DOHH2 (cell line): Measurements from ENCODE around the gene FAM186B.

ENCODE experiments used
- EZH2phosphoT487 ChIP-seq: fragments of 200-600 bp; sonication (generic); IDR thresholded peaks from 2 replicates; pipeline ENCODE4 v1.6.1; 2017; ENCODE audit warnings: borderline replicate concordance, mild to moderate bottlenecking, antibody characterized with exemption, low read length, moderate library complexity, mixed read lengths
- TF ChIP-seq, protein P1 (sequence below): fragments of 200-600 bp; sonication (generic); IDR thresholded peaks from one replicate; pipeline ENCODE4 v1.5.1; 2014; ENCODE audit warnings: antibody characterized with exemption, mild to moderate bottlenecking, low read depth, low read length; ENCODE audit not compliant: poor library complexity, severe bottlenecking

DNA sequence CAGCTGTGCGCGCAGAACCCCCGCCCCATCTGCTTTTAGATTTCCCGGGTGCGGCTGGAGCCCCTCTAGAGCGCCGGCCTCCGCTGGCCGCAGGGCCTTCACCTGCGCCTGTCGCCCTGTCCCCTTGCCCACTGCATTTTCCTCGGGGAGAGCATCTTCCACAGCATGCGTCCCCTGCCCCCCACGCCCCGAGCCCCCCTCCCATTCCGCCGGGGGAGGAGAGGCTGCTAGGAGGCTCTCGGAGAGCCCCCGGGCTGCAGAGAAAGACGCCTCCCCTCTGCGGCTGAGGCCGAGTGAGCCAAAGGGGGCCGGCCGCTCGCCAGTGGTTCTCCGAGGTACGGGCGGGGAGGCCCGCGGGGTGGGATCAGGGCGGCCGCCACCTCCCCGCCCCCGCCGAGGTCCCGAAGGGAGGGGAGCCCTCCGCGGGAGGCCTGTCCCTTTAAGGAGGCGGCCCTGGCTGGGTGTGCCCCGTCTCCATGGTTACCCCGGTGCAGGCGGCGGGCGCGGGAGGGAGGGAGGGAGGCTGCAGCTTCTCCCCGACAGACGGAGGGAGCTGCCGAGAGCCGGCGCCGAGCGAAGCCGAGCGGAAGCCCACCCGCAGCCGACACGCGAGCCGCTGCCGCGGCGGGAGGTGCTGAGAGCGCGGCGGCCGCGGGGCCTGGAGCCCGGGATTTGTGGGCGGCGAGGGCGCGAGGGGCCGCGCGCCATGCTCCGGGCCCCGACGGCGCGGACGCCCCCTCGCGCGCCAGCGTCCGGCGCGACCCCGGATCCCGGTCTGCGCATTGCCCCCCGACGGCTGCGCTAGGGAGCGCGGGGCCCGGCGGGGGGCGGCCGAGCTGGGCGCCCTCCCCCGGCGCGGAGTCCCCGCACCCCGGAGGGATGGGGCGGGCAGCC lies 66.7 kb downstream of the FAM186B start, which contains the start of gene KCNH3:
- TF ChIP-seq, protein P1, sequence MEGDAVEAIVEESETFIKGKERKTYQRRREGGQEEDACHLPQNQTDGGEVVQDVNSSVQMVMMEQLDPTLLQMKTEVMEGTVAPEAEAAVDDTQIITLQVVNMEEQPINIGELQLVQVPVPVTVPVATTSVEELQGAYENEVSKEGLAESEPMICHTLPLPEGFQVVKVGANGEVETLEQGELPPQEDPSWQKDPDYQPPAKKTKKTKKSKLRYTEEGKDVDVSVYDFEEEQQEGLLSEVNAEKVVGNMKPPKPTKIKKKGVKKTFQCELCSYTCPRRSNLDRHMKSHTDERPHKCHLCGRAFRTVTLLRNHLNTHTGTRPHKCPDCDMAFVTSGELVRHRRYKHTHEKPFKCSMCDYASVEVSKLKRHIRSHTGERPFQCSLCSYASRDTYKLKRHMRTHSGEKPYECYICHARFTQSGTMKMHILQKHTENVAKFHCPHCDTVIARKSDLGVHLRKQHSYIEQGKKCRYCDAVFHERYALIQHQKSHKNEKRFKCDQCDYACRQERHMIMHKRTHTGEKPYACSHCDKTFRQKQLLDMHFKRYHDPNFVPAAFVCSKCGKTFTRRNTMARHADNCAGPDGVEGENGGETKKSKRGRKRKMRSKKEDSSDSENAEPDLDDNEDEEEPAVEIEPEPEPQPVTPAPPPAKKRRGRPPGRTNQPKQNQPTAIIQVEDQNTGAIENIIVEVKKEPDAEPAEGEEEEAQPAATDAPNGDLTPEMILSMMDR = no peak
- TF ChIP-seq EZH2phosphoT487 = no peak
